ENCODE results near the gene FLNB. TPM values are rescaled to one million over a fixed set of nuclear protein-coding genes. Genes with fewer than 3 reads are reported as not detected.
"Not testable (repeated sequence)": the region's sequence is repeated elsewhere in the genome, so short reads cannot be mapped to it uniquely, and the experiment has no call there.

Gene FLNB
- total and polyA plus RNA-seq, 3 experiments from 2014 or later, result 11.5 to 12.8 (median 12.2) TPM

DNA sequence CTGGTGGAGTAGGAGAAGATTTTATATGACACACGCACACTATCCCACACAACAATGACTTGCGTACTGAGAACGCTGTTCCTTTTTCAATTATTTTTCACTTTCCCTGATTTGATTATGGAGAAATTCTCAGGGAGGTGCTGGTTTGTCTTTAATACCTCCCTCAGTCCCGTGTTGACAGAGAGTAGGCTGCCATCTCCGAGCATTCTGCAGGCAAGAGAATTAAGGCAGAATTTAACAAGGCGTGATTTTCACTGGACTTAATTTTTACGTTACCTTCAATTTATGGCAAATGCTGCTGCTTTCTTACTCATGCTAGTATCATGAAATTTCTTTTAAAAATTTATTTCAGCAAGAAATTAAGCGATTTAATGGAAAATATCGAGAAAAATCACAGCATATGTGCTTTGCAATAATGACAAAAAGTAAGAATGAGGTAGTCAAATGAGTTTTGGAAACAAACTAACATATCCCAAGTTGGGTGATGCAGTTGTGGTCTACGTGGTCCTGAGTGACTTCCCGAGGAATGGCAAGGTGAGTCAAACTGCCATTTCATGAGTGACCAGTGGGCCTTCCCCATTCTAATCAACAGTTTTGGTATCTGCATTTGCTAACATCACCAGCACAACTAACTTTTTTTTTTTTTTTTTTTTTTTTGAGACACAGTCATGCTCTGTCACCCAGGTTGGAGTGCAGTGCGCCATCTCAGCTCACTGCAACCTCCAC is 185.6 kb downstream of the FLNB start:
- H3K9me3 Mint-ChIP-seq, result no peaks in the 10 kb centered on the region
- Histone ChIP-seq H3K4me1 (ENCODE audit: insufficient read depth, low read length) (no peaks in the 10 kb centered on the region), H3K4me3 (ENCODE audit: low read length) (no peak overlapping the region), H3K9me3 (ENCODE audit: low read length) (no peaks in the 10 kb centered on the region), H3K27me3 (ENCODE audit: insufficient read depth, low read length, poor library complexity, severe bottlenecking) (no peaks in the 10 kb centered on the region), H3K36me3 (ENCODE audit: insufficient read depth, low read length) (no peaks in the 10 kb centered on the region), H3K27ac (ENCODE audit: low read depth, low read length) (no peak overlapping the region)
- H3K27me3 Mint-ChIP-seq, result no peaks in the 10 kb centered on the region
- no peak overlapping the region for H3K4me3 Mint-ChIP-seq
- H3K36me3 Mint-ChIP-seq, result no peaks in the 10 kb centered on the region
- no peak overlapping the region for H3K27ac Mint-ChIP-seq
- H3K4me1 Mint-ChIP-seq, result no peaks in the 10 kb centered on the region
- DNase-seq, result no peak
- ChIA-PET POLR2A (interaction anchor here (0.8 kb wide), 1 partner anchor 83 kb away, joined by 11 read pairs; no protein-coding TSS in a partner anchor), CTCF (interaction anchor here (1.3 kb wide), 1 partner anchor 17 kb away, joined by 5 read pairs; no protein-coding TSS in a partner anchor)

DNA sequence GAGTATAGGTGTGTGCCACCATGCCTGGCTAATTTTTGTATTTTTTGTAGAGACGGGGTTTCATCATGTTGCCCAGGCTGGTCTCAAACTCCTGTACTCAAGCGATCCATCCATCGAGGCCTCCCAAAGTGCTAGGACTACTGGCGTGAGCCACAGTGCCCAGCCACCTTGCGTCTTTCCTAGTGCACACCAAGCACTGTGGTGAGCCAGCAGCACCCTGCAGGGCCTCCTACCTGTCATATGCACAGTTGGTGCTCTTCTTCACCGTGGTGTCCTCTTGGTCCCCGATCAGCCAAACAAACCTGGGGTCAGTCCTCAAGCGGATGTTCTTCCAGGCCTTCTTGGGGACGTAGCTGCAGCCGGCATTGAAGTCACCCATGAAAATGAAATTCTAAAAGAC is 189.4 kb downstream of the FLNB start:
- H3K4me1 ChIP-seq (ENCODE audit: insufficient read depth, low read length), result no peaks in the 10 kb centered on the region
- no peak overlapping the region for H3K4me3 Mint-ChIP-seq
- H3K9me3 Mint-ChIP-seq, result peaks cover 0 to 6% (median 4%) of the 10 kb centered on the region in 5 donors
- H3K4me1 Mint-ChIP-seq, result no peaks in the 10 kb centered on the region
- no peaks in the 10 kb centered on the region for H3K36me3 ChIP-seq (ENCODE audit: insufficient read depth, low read length)
- peaks cover 4 to 10% of the 10 kb centered on the region in 2 donors for H3K27me3 Mint-ChIP-seq
- DNase-seq, result peak in 1 of 5 donors; percentile 10
- H3K27ac ChIP-seq (ENCODE audit: low read depth, low read length), result no peak overlapping the region
- H3K9me3 ChIP-seq (ENCODE audit: low read length), result no peaks in the 10 kb centered on the region
- H3K27me3 ChIP-seq (ENCODE audit: insufficient read depth, low read length, poor library complexity, severe bottlenecking), result no peaks in the 10 kb centered on the region
- ChIA-PET POLR2A (no interaction called here), CTCF (no interaction called here)
- H3K4me3 ChIP-seq (ENCODE audit: low read length), result no peak overlapping the region
- no peaks in the 10 kb centered on the region for H3K36me3 Mint-ChIP-seq
- no peak overlapping the region for H3K27ac Mint-ChIP-seq

DNA sequence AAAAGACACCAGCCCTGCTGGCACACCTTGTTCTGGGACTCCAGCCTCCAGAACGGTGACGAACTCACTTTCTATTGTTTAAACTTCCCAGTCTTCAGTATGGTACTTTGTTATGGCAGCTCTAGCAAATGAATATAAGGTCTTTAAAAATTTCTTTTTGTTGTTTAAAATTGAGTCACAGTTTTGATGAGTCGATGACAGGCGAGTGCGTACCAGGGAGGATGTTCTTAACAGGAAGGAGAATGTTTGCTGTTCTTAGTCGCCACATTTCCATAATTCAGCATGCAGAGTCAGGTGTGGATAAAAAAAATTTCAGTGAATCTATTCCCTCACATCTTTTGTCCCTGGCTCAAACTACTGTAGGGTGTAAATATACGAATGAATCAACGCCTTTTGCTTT is 190.1 kb downstream of the FLNB start:
- peaks cover 9 to 15% of the 10 kb centered on the region in 2 donors for H3K27me3 Mint-ChIP-seq
- no peak overlapping the region for H3K27ac ChIP-seq (ENCODE audit: low read depth, low read length)
- POLR2A ChIA-PET, result no interaction called here
- no peak overlapping the region for H3K4me3 ChIP-seq (ENCODE audit: low read length)
- CTCF ChIA-PET, result no interaction called here
- DNase-seq, result no peak
- no peaks in the 10 kb centered on the region for H3K27me3 ChIP-seq (ENCODE audit: insufficient read depth, low read length, poor library complexity, severe bottlenecking)
- peaks cover 0 to 9% (median 6%) of the 10 kb centered on the region in 5 donors for H3K9me3 Mint-ChIP-seq
- H3K36me3 ChIP-seq (ENCODE audit: insufficient read depth, low read length), result no peaks in the 10 kb centered on the region
- H3K9me3 ChIP-seq (ENCODE audit: low read length), result no peaks in the 10 kb centered on the region
- H3K4me3 Mint-ChIP-seq, result no peak overlapping the region
- no peaks in the 10 kb centered on the region for H3K4me1 Mint-ChIP-seq
- no peak overlapping the region for H3K27ac Mint-ChIP-seq
- H3K4me1 ChIP-seq (ENCODE audit: insufficient read depth, low read length), result no peaks in the 10 kb centered on the region
- no peaks in the 10 kb centered on the region for H3K36me3 Mint-ChIP-seq

DNA sequence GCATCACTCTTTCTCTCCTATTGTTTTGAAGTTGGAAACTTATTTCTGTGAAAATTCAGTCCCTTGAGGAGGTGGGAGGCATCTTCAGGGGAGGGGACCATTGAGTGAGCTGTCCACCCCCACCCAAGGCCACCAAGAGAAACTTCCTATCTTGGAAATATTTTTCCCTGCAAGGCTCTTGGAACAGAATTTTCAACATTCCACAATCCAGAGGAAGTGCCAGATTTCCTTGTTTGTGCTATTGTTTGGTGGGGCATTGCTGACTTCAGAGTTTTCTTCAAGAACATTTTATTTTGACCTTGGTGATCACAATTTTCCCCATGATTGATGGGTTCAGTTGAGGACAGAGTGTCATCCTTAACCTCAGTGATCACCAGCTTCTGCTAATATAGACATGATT is 190.6 kb downstream of the FLNB start:
- Mint-ChIP-seq H3K27me3 (peaks cover 9 to 15% of the 10 kb centered on the region in 2 donors), H3K4me1 (no peaks in the 10 kb centered on the region), H3K9me3 (peaks cover 0 to 9% (median 6%) of the 10 kb centered on the region in 5 donors), H3K4me3 (no peak overlapping the region), H3K36me3 (no peaks in the 10 kb centered on the region), H3K27ac (no peak overlapping the region)
- CTCF ChIA-PET, result interaction anchor here (0.8 kb wide), 1 partner anchor 9 kb away, joined by 3 read pairs; no protein-coding TSS in a partner anchor
- Histone ChIP-seq H3K27ac (ENCODE audit: low read depth, low read length) (no peak overlapping the region), H3K27me3 (ENCODE audit: insufficient read depth, low read length, poor library complexity, severe bottlenecking) (no peaks in the 10 kb centered on the region), H3K4me3 (ENCODE audit: low read length) (no peak overlapping the region), H3K9me3 (ENCODE audit: low read length) (no peaks in the 10 kb centered on the region), H3K4me1 (ENCODE audit: insufficient read depth, low read length) (no peaks in the 10 kb centered on the region), H3K36me3 (ENCODE audit: insufficient read depth, low read length) (no peaks in the 10 kb centered on the region)
- POLR2A ChIA-PET, result no interaction called here
- no peak for DNase-seq

DNA sequence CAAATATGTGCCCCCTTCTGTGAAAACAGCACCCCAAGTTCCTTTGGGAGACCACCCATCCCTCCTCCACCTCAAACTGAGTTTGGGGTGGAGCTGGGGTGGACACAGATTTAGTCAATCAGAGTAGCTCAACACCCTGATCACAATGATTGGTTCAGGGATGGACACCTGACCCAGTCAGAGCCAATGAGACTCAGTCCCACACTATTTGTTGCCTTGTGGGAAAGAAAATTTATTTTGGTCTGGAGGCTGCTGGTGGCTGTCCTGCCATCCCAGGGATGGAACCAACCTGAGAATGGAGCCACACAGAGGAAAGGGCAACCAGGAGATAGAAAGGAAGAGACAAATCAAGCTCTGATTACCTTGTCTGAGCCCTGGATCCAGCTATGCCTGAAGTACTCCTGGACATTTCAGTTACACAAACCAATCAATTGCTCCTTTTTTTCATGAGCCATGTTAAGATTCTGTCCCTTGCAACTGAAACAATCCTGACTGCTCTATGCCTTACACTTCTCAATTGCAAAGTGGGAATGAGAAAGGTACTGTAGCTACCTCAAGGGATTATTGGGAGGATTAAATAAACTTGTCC is 192.0 kb downstream of the FLNB start:
- Histone ChIP-seq H3K4me1 (ENCODE audit: insufficient read depth, low read length) (no peaks in the 10 kb centered on the region), H3K27me3 (ENCODE audit: insufficient read depth, low read length, poor library complexity, severe bottlenecking) (no peaks in the 10 kb centered on the region), H3K9me3 (ENCODE audit: low read length) (no peaks in the 10 kb centered on the region), H3K4me3 (ENCODE audit: low read length) (no peak overlapping the region), H3K27ac (ENCODE audit: low read depth, low read length) (no peak overlapping the region), H3K36me3 (ENCODE audit: insufficient read depth, low read length) (no peaks in the 10 kb centered on the region)
- H3K4me1 Mint-ChIP-seq, result no peaks in the 10 kb centered on the region
- H3K36me3 Mint-ChIP-seq, result no peaks in the 10 kb centered on the region
- no peak for DNase-seq
- H3K9me3 Mint-ChIP-seq, result peaks cover 0 to 9% (median 6%) of the 10 kb centered on the region in 5 donors
- ChIA-PET CTCF (interaction anchor here (2.7 kb wide), 1 partner anchor 12 kb away, joined by 12 read pairs; no protein-coding TSS in a partner anchor), POLR2A (no interaction called here)
- no peak overlapping the region for H3K27ac Mint-ChIP-seq
- H3K4me3 Mint-ChIP-seq, result no peak overlapping the region
- H3K27me3 Mint-ChIP-seq, result peaks cover 12 to 15% of the 10 kb centered on the region in 2 donors

DNA sequence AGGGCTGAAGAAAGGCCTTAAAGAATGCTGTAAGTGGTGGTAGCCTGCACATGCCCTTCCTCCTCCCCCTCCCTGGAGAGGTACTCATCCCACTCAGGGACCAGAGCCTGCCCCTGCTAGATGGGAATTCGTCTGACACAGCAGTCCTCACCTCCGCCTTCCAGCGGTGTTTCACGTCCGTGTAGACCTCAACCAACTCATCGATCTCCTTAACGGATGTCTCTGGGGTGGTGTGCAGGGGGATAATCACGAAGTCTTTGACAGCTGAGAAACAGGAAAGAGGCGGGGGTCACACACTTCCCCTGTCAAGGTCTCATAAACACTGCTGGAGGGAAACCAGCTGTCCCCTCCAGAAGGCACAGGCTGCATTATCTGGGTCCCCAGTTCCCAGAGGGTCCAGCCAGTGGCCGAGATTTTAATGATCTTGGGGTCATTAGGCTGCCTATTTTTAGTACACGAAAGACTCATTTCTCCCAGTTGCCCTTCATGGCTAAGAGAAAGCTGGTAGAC is 192.7 kb downstream of the FLNB start:
- POLR2A ChIA-PET, result no interaction called here
- no peak overlapping the region for H3K27ac Mint-ChIP-seq

DNA sequence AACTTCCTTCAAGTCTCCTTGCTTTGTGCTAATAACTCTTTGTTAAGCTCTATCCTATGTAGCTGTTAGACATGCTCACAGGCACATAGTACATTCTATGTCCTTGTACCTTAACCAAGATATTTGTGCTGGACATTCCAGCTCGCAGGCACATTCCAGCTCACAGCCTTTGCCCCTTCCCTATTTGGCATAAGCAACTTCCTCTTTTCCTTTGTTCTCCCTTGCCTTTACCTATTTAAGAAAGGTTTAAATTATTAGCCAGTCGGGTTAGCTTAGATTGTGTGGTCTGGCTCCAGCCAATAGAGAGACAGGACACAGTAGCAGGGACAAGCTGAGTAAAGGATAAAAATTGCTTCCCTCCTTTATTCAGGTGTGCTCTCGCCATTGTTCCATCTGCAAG is 193.2 kb downstream of the FLNB start:
- H3K27me3 Mint-ChIP-seq, result peaks cover 14 to 18% of the 10 kb centered on the region in 2 donors
- H3K4me3 ChIP-seq (ENCODE audit: low read length); H3K4me3 Mint-ChIP-seq; H3K36me3 Mint-ChIP-seq; H3K27ac Mint-ChIP-seq; H3K9me3 ChIP-seq (ENCODE audit: low read length); H3K9me3 Mint-ChIP-seq; H3K36me3 ChIP-seq (ENCODE audit: insufficient read depth, low read length); H3K4me1 ChIP-seq (ENCODE audit: insufficient read depth, low read length); H3K4me1 Mint-ChIP-seq; H3K27ac ChIP-seq (ENCODE audit: low read depth, low read length); H3K27me3 ChIP-seq (ENCODE audit: insufficient read depth, low read length, poor library complexity, severe bottlenecking); DNase-seq: not testable (repeated sequence)
- POLR2A ChIA-PET, result interaction anchor here (0.6 kb wide), 1 partner anchor 17 kb away, joined by 4 read pairs; no protein-coding TSS in a partner anchor
- CTCF ChIA-PET, result interaction anchor here (1.0 to 2.7 kb wide), 2 partner anchors 13 to 24 kb away, joined by 6 to 12 read pairs; no protein-coding TSS in a partner anchor

More for the DNA sequence above, 192.7 kb downstream of the FLNB start:
- peaks cover 14 to 18% of the 10 kb centered on the region in 2 donors for H3K27me3 Mint-ChIP-seq
- H3K36me3 Mint-ChIP-seq, result no peaks in the 10 kb centered on the region
- H3K9me3 Mint-ChIP-seq, result peaks cover 0 to 9% (median 6%) of the 10 kb centered on the region in 5 donors
- no peaks in the 10 kb centered on the region for H3K4me1 ChIP-seq (ENCODE audit: insufficient read depth, low read length)
- no peak for DNase-seq
- H3K4me1 Mint-ChIP-seq, result no peaks in the 10 kb centered on the region
- no peak overlapping the region for H3K27ac ChIP-seq (ENCODE audit: low read depth, low read length)
- no peaks in the 10 kb centered on the region for H3K27me3 ChIP-seq (ENCODE audit: insufficient read depth, low read length, poor library complexity, severe bottlenecking)
- no peak overlapping the region for H3K4me3 Mint-ChIP-seq
- CTCF ChIA-PET, result interaction anchor here (1.0 to 2.7 kb wide), 2 partner anchors 13 to 24 kb away, joined by 6 to 12 read pairs; no protein-coding TSS in a partner anchor
- no peaks in the 10 kb centered on the region for H3K9me3 ChIP-seq (ENCODE audit: low read length)
- no peaks in the 10 kb centered on the region for H3K36me3 ChIP-seq (ENCODE audit: insufficient read depth, low read length)
- H3K4me3 ChIP-seq (ENCODE audit: low read length), result no peak overlapping the region

DNA sequence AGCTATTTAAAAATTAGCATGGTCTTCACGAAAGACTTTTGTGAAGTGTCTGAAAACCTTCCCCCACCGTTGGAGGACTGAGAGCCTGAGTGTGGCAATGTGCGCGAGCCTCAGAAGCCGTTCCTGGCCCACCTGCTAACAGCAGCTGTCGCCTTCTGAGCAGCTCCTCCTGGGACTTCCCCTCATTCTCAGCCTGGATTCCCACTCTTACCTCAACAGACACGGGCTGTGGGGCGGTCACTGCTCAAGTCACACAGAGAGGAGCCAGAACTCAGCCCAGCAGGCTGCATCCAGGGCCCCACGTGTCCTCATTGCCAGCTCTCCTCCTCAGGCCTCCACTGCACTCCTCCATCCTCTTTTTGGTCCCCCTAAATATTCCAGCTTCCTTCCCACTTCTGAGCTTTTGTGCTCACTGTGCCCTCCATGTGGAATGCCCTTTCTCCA is 194.7 kb downstream of the FLNB start:
- Histone ChIP-seq H3K4me3 (ENCODE audit: low read length) (no peak overlapping the region), H3K27ac (ENCODE audit: low read depth, low read length) (no peak overlapping the region), H3K9me3 (ENCODE audit: low read length) (no peaks in the 10 kb centered on the region), H3K36me3 (ENCODE audit: insufficient read depth, low read length) (no peaks in the 10 kb centered on the region), H3K27me3 (ENCODE audit: insufficient read depth, low read length, poor library complexity, severe bottlenecking) (no peaks in the 10 kb centered on the region), H3K4me1 (ENCODE audit: insufficient read depth, low read length) (no peaks in the 10 kb centered on the region)
- Mint-ChIP-seq H3K27me3 (peaks cover 15 to 24% of the 10 kb centered on the region in 2 donors), H3K4me3 (no peak overlapping the region), H3K4me1 (no peaks in the 10 kb centered on the region), H3K36me3 (no peaks in the 10 kb centered on the region), H3K9me3 (peaks cover 0 to 9% (median 6%) of the 10 kb centered on the region in 5 donors), H3K27ac (peak overlapping the region in 1 of 8 donors; percentile 75)
- POLR2A ChIA-PET, result no interaction called here
- DNase-seq, result peak in 1 of 5 donors; percentile 37
- CTCF ChIA-PET, result interaction anchor here (1.0 to 1.2 kb wide), 2 partner anchors 14 to 17 kb away, joined by 3 to 5 read pairs; no protein-coding TSS in a partner anchor

Data from CD8-positive, alpha-beta memory T cell (primary cell).